CD1c-positive myeloid dendritic cell (primary cell): ENCODE measurements around the gene SAMD13.
"Not testable (repeated sequence)": the region's sequence is repeated elsewhere in the genome, so short reads cannot be mapped to it uniquely, and the experiment has no call there.

Experiments used
- DNase-seq: peaks from one replicate; pipeline ENCODE4 v3.0.0-alpha.2; 2016; ENCODE audit errors: extremely low spot score

The SAMD13 gene

DNA sequence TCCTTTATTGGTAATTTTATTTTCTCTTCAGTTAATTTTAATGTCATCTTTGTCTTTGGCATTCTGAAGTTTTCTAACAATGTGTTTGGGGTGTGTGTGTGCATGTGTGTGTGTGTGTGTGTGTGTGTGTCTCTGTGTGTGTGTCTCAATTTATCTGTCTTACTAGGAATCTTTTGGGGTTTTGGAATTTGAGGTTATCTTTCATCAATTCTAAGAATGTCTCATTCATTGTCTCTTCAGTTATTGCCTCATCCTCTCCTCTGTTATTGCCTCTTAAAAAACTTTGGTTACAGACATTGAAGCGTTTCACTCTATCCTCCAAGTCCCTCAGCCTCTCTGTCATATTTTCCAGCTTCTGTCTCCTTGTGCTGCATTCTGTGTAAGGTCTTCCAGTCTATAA, 18.1 kb upstream of the SAMD13 start:
- DNase-seq: no peak

DNA sequence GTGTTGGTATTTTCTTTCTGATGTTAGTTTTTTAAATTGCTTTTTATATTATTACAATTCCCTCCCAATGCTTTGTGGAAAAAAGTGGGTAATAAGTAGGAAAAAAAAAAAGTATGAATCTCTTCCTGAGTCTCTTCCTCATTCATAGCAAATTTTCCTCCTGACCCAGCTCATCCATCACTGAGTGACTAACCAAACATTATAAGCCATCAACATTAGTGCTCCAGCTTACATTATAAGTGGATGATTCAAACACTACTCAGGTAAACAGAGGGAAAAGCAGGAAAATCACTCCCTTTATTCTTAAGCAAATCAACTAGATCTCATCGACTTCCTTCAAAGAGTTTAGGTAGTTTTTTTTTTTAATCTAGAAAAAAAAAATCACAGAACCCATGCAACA, 15.4 kb upstream of the SAMD13 start:
- DNase-seq: no peak

DNA sequence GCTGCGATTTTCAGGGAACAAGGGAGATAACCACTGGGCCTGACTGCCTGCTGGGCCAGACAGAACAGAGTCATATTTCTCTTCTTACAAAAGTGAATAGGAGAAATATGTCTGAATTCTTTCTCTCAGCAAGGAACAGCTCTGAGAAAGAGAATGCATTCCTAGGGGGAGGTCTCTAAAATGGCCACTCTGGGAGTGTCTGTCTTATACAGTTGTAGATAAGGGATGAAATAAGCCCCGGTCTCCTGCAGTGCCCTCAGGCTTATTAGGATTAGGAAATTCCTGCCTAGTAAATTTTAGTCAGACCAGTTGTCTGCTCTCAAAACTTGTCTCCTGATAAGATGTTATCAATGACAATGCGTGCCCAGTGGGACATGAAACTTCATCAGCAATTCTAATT, 14.1 kb upstream of the SAMD13 start:
- DNase-seq: not testable (repeated sequence)

DNA sequence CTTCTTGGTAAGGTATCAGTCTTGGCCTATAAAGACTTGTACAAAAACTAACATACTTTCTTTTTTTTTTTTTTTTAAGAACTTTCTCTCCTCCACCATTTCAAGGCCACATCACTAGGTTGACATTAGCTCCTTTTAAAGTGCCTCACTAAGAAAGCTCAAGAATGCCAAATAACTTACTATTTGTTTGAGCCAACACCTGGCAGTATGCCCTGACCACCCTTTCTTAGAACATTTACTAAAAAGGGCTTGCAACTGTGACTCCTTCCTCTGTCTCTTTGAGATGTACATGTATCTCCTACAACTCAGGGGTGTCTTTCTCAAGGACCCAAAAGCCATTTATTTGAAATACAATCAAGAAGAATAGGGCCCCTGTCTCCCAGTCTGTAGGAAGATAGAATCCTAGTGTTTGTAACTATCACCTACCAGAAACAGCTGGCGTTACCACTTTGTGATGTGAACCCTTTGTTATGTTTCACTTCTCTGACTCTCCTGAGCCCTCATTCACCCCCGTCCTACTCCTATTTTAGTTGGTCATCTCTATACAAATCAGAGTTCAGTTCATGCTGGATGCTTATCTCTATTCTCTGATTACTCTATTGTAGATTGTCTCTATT, 12.2 kb upstream of the SAMD13 start:
- DNase-seq: no peak

DNA sequence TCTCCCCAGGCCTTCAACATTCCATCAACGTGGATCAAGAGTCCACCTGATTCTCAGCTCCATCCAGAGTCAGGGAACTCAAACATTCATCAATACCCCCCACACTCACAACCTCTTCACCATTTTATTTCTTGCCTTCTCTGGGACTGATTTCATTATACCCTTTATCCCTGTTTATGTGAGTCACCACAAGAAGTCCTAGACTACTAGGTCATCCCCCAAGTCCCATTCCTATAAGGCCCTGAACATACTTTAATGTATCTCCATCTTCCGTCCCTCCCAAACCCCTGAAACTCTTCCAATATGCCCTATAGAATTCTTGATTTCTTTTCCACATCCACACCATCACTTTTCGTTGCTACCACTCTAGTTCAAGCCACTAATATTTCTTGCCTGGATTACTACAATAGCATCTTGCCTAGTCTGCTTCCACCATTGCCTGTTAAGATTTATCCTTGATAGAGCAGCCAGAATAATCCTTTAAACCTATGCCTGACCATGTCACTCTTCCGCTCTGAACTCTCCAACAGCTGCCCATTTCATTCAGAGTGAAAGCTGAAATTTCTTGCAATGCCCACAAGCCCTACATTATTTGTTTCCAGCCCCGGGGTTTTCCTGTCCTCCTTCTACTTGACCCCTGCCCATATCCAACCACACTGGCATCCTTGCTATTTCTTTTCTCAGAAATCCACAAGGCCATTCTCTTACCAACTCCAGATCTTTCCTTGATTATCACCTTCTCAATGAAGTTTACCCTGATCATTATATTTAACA, 9.4 kb upstream of the SAMD13 start:
- DNase-seq: no peak

DNA sequence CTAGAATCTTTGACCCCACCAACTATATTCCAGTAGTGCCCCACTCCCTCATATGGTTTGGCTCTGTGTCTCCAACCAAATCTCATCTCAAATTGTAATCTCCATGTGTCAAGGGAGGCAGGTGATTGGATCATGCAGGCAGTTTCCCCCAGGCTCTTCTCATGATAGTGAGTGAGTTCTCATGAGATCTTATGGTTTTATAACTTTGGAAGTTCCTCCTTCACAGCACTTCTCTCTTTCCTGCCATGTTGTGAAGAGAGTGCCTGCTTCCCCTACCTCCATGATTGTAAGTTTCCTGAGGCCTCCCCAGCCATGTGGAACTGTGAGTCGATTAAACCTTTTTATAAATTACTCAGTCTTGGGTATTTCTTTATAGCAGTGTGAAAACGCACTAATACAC, 7.7 kb upstream of the SAMD13 start:
- DNase-seq: no peak

DNA sequence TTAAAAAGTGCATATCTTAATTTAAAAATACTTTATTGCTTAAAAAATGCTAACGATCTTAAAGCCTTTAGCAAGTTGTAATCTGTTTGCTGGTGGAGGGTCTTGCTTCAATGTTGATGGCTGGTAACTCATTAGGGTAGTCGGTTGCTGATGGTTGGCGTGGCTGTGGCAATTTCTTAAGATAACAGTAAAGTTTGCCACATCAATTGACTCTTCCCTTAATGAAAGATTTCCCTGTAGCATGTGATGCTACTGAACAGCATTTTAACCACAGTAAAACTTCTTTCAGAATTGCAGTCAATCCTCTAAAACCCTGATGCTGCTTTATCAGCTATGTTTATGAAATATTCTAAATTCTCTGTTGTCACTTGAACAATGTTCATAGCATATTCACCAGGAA, 6.8 kb upstream of the SAMD13 start:
- no peak for DNase-seq

DNA sequence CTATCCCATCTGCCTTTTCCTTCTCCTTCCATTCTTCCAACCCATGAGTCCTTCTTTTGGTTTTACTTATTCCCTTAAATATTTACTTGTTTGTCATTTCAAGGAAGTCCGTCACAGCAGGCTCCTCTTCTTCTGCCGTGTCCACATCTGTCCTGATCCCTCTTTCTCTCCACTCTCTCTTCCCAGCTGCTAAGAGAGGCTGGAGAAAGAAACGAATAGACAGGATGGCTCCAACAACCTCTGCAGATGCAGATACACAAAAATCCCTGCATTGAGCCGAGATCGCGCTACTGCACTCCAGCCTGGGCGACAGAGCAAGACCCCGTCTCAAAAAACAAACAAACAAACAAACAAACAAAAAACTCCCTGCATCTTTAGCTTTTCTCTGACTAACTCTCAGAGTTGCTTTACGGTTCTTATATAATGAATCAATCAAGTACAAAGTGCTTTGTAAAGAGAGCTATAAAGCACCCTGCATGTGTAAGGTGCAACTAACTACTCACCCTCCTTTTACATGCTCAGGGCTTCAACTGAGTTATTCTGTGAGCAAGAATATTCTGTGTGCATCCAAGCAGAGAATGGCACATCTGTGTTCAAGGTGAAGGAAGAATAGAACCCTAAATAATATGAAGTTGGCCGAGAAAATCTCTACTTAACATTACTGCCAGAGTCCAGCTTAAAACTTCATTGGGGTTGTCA, 3.8 kb upstream of the SAMD13 start:
- no peak for DNase-seq

DNA sequence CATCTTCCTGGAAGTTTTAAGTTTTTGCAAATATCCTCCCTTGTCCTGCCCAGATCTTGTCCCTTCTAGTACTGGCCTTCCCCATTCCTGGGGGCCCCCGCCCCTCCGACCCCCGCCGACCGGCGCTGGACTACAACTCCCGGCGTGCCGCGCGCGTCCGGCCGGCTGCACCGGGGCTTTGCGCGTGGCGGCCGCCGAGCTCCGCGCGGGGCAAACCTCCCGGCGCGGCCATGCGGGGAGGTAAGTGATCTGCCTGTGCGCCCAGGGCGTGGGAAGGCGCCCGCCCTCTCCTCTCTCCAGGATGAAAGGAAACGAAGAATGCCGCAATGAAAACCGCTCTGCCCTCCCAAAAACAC, 3.2 kb upstream of the SAMD13 start:
- DNase-seq: peak; percentile 42

DNA sequence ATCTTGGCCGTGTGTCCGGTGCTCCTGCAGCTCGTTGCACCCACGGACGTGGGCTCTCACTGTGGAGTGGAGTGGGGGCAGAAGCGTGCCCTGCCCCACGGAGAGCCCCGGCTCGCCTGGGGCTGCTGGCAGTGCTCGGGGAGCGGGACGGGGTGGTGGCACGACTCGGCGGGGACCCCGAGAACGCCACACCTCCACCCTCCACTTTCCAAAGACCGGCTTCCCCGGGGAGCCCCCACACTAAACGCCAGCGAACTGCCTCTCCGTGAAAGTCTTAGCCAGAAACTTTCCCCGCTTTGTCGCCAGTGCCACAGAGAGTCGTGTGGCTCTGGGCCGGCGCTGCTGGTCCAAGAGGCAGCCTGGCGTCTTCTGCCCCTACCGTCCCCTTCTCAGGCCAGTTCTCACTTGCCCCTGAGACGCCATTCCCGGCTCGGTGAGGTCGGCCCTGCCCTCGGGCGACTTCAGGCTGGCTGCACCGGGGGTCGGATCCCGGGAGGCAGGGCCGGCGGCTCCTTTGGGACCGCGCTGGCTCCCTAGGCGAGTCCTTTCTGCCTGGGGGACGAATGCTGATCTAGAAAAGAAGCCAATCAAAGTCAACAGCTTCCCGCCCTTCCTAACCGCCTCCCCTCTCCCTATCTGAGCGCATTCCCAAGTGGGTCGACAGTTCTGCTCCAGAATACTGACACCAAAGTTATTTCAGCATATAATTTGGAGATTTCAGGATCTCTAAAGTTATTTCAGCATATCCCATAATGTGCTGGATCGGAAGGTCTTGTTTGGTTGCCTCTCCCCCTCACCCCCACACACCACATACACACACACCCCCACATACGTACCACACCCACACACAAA, 2.6 kb upstream of the SAMD13 start:
- peak; percentile 10 for DNase-seq

DNA sequence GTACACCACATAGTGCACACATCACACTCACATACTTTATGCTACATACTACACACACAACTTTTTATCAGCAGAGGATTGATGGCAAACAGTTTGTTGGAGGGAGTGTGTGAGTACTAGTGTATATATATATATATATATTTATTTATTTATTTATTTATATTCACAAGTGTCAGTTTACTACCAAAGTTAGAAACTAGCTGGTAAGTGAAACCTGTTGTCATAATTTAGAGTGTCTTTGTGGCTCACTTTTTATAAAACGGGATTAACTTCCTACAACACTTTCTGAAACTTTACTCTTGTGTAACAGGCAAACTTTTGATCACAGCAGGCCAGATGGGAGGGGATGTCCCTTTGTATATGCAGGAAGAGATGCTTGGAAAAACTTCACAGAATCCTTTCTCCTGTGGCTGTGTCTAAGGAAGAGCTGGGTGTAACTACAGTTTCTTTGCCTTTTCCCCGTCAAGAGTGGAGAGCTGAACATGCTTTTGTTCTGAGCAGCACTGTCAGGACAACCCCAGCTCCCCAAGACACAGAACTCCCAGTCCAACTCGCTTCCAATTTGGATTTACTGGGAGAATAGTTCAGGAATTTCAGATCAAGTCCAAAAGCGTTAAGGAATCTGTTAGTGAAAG, 1.9 kb upstream of the SAMD13 start:
- DNase-seq: peak; percentile 22

DNA sequence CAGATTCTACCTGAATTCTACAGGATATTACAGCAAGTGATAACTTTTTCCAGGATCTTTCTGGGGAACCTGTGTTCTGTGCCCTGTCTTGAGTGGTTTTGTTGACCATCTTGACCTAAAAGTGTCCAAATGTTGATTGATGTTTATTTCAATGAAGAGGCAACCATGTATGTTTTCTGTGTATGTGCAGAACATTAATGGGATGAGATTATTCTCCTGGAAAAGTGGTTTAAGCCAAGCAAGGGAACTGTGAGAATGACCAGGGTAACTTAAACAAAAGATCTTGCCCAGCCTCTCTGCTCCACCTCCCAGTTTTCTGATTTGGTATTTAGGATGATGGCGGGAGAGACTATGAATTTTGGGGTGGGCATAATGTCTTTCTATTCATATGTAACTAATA, 1.0 kb upstream of the SAMD13 start:
- no peak for DNase-seq

DNA sequence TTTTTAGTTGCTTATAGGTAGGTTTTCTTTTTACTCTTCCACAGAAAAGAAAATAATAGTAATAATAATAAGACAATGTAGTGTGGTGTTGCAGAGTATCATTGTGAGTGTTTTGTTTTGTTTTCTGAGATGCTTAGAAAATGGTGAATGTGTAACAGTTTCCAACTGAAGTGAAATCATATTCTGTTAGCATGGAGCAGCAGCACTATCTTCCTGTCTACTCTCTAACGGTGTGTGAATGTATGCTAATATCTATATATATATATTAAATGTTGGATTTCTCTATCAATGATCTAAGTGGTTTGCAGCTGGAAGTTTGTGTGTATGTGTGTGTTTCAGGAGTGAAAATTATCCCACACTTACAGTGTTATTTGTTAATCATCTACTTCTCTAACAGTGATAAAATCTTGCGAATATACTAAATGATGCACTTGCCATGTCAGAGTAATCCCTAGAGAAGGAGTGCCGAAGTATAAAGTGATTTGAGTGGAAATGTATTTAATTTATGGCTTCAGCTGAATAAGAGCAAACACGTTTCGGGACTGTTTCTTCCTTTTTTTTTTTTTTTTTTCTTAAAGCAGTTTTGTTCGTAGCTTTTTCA, 377 bp downstream of the SAMD13 start:
- DNase-seq: no peak

DNA sequence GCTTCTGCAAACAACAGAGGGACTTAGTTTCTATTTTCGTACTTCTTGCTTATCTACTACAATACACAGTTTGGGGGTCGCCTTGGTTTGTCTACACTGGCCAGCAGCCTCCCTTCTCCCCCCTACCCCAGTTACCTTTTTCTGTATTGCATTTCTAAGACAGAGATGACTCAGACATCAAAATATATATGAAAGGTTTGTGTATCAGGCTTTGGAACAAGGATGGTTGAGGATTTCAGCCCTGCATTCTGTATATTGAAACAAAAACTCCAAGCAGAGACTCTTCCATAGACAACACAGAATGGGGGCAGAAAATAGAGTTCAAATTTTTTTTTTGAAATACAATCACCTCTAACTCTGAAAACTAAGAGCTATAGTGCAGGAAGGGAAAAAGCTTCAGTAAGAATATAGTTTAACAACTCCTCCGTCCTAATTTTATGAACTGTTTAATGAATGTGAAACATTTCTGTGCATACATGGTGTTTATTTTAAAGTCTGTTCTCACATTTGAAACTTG, 1.9 kb downstream of the SAMD13 start:
- no peak for DNase-seq

DNA sequence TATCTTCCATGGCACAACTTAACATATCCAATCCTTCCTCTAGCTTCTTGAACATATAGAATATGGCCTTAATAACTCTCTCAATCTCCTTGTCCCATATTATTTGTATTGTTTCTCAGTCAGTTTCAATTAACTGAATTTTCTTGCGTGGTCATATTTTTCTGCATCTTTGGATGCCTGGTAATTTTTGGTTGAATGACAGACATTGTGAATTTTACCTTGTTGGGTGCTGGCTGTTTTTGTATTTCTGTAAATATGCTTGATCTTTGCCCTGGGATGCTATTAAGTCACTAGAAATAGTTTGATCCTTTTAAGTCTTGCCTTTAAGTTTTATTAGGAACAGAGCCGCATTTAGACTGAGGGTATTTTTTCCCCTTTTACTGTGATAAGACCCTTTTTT, 5.9 kb downstream of the SAMD13 start:
- DNase-seq: no peak

DNA sequence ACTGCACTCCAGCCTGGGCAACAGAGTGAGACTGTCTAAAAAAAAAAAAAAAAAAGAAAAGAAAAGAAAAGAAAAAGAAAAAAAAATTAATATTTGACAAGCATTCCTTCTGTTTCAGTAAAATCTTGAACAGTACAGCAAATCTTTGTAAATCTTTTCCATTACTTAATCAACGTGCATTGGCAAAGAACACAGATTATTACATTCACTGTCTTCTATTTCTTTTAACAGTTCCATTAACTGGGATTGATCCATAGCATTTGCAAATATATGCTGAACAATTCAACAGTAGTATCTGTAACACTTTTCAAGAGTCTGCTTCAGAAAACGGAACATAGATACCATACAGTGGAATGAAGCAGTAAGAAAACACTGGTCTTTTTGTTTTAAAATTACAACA, 9.8 kb downstream of the SAMD13 start:
- no peak for DNase-seq

DNA sequence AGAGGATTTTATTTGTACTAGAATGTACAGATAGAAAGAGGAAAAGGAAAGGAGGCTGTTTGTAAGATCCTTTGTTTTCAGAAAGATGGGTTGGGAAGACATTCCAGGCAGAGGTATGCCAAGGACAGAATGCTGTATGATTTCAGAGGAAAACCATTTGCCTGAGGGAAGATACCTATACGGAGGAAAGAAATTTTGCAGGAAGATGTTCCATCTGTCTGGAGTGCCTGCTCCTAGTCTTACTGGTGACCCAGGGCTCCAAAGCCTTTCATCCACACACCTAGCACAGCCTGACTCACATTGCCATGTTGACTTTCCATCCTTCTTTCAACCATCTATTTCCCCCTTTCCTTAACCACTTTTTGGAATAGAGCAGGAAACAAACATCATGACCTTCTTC, 18.2 kb downstream of the SAMD13 start:
- DNase-seq: no peak

DNA sequence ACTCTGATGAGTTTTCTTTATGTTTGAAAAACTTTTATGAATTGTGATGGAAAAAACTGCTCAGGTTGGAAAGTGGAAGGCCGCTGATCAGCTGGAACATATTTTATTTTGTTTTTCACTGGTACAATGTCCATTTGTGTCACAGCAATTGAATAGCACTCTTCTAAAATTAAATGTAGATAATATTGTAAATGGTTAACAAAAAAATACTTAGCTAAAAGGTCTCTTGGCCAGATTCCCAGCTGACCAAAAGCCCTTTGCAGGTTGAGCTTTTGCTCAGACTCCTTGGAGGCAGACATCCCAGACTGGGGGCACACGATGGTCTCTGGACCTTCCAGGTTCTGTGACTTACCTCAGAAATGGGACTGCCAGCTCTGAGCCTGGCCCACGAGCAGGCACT, 26.3 kb downstream of the SAMD13 start:
- no peak for DNase-seq

DNA sequence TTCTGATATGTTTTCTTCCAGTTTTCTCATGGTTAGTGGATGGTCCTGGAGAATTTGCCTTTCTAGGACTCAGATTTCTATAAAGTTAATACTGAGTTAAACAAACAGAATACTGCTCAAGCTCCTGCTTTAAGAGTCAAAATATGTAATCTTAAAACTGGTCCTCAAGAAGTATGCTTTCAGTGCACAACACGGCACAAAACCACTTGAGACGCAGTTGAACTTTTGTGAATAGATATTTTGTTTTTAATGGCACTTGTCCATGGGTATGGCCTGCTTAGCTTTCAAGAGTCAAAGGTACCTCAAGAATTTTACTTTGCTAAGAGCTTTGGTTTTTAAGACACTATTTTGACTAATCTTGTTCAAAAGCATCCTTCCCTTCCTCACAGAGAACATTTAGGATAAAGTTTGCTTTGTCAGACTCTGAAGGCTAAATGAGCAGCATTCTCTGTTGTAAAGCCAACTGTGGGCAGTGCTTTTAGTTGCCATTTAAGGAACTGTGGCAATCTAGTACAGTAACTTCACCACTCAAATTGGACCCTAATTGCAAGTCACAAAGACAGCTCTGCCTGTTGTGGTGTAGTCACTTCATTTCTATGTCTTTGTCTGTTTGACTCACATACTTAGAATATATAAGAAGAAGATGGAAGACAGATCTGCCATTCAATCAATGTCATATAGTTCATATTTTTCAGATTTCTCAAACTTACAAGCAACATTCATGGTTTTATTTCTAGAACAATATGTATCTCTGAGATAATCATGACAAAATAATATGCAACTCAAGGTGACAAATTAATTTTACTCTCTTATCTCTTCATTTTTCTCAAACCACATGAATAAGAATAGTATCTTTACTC, 28.8 kb downstream of the SAMD13 start:
- no peak for DNase-seq

DNA sequence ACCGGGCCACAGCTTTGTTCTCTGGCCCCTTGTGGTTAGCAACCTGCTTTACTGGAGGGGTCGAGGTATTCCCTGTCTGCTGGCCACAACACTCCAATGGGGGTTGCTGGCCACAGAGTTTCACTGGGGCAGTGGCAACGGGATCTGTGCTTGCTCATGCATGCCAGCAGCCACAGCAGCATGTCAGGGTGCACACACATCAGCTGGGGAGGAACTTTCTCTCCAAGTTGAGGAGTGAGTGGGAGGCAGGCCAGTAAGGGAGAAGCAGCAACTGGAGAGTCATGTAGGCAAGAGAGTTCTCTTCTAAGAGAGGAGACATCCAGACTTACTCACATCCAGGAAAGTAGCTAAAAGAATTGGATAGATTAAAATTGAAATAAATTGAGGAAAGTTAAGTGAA, 38.0 kb downstream of the SAMD13 start:
- peak; percentile 47 for DNase-seq
